GM03348 (cell line): ENCODE data around the gene MGAT5.

Experiments
- DNase-seq: peaks from one replicate; pipeline ENCODE4 v3.0.0; 2012; ENCODE audit warnings: low spot score

MGAT5 gene

GRCh38 chr2:134425724-134426496, 172.0 kb downstream of the MGAT5 start:
- DNase-seq: no peak

- DNase-seq: no peak
Measured at GRCh38 chr2:134426721-134427120, 172.8 kb downstream of the MGAT5 start.

- no peak for DNase-seq
Measured at GRCh38 chr2:134429886-134430285, 176.0 kb downstream of the MGAT5 start.

GRCh38 chr2:134431838-134432434, 178.1 kb downstream of the MGAT5 start:
- no peak for DNase-seq

- DNase-seq: no peak
Measured at GRCh38 chr2:134432435-134432883, 178.6 kb downstream of the MGAT5 start.

- no peak for DNase-seq
Measured at GRCh38 chr2:134433469-134433868, 179.6 kb downstream of the MGAT5 start.

GRCh38 chr2:134433979-134434378, 180.1 kb downstream of the MGAT5 start:
- no peak for DNase-seq

GRCh38 chr2:134435505-134435904, 181.6 kb downstream of the MGAT5 start:
- no peak for DNase-seq

GRCh38 chr2:134435936-134436335, 182.1 kb downstream of the MGAT5 start:
- no peak for DNase-seq

- DNase-seq: no peak
Measured at GRCh38 chr2:134436706-134437105, 182.8 kb downstream of the MGAT5 start.

- no peak for DNase-seq
Measured at GRCh38 chr2:134438371-134438770, 184.5 kb downstream of the MGAT5 start.

GRCh38 chr2:134440336-134440909, 186.6 kb downstream of the MGAT5 start:
- DNase-seq: no peak

- DNase-seq: no peak
Measured at GRCh38 chr2:134441153-134441863, 187.4 kb downstream of the MGAT5 start.

GRCh38 chr2:134443814-134444480, 190.1 kb downstream of the MGAT5 start:
- no peak for DNase-seq

- no peak for DNase-seq
Measured at GRCh38 chr2:134445116-134445515, 191.2 kb downstream of the MGAT5 start.

GRCh38 chr2:134445985-134446382, 192.1 kb downstream of the MGAT5 start:
- no peak for DNase-seq

- DNase-seq: peak; percentile 52
Measured at GRCh38 chr2:134446383-134447017, 192.6 kb downstream of the MGAT5 start.

GRCh38 chr2:134447669-134448068, 193.8 kb downstream of the MGAT5 start:
- DNase-seq: no peak

GRCh38 chr2:134448650-134449049, 194.8 kb downstream of the MGAT5 start:
- no peak for DNase-seq

GRCh38 chr2:134449157-134449556, 195.3 kb downstream of the MGAT5 start:
- DNase-seq: no peak

- no peak for DNase-seq
Measured at GRCh38 chr2:134449751-134450513, 196.1 kb downstream of the MGAT5 start.
